Measurements from ENCODE around the gene STAB1. TPM values are rescaled to one million over a fixed set of nuclear protein-coding genes. Genes with fewer than 3 reads are reported as not detected.
A peak's percentile ranks its signal among the peaks of the same experiment; 100 is the strongest.

STAB1 gene
- total RNA-seq, 4 donors from 2014 or later: 10.3 to 27.2 (median 23.3) TPM

GRCh38 chr3:52531860-52532516 is 36.9 kb downstream of the STAB1 start:
- H3K36me3 ChIP-seq: no peaks in the 10 kb centered on the region
- H3K27ac ChIP-seq: peak overlapping the region; percentile 57 to 77 (median 66)
- DNase-seq (peak in 1 of 2 donors; percentile 13), ATAC-seq (no peak)
- no peak for TF ChIP-seq POLR2A (IDR thresholded peaks at IDR 0.05)
- TF ChIP-seq, protein P1, sequence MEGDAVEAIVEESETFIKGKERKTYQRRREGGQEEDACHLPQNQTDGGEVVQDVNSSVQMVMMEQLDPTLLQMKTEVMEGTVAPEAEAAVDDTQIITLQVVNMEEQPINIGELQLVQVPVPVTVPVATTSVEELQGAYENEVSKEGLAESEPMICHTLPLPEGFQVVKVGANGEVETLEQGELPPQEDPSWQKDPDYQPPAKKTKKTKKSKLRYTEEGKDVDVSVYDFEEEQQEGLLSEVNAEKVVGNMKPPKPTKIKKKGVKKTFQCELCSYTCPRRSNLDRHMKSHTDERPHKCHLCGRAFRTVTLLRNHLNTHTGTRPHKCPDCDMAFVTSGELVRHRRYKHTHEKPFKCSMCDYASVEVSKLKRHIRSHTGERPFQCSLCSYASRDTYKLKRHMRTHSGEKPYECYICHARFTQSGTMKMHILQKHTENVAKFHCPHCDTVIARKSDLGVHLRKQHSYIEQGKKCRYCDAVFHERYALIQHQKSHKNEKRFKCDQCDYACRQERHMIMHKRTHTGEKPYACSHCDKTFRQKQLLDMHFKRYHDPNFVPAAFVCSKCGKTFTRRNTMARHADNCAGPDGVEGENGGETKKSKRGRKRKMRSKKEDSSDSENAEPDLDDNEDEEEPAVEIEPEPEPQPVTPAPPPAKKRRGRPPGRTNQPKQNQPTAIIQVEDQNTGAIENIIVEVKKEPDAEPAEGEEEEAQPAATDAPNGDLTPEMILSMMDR (IDR thresholded peaks at IDR 0.05 in 4 of 5, conservative IDR thresholded peaks at IDR 0.05 in 1 of 5): no peak
- peaks cover 38 to 44% of the 10 kb centered on the region in 2 donors for H3K4me1 ChIP-seq
- intact Hi-C loops (cut with DNase I; ENCODE audit: low total_unique reads): no loop called here
- no peaks in the 10 kb centered on the region for H3K9me3 ChIP-seq
- in situ Hi-C loops (cut with MboI; ENCODE audit: low sequenced_read_pairs in 4 of 4): no loop called here
- peak overlapping the region in 3 of 4 donors; percentile 50 to 64 (median 62) for H3K4me3 ChIP-seq
- no peaks in the 10 kb centered on the region for H3K27me3 ChIP-seq

GRCh38 chr3:52532517-52532837 is 37.3 kb downstream of the STAB1 start:
- in situ Hi-C loops (cut with MboI; ENCODE audit: low sequenced_read_pairs in 4 of 4): no loop called here
- DNase-seq (peak in 1 of 2 donors; percentile 14), ATAC-seq (no peak)
- Histone ChIP-seq H3K9me3 (no peaks in the 10 kb centered on the region), H3K27ac (peak overlapping the region; percentile 57 to 77 (median 66)), H3K4me3 (peak overlapping the region; percentile 50 to 70 (median 63)), H3K36me3 (no peaks in the 10 kb centered on the region), H3K4me1 (peaks cover 43 to 49% of the 10 kb centered on the region in 2 donors), H3K27me3 (no peaks in the 10 kb centered on the region)
- no peak for TF ChIP-seq POLR2A (IDR thresholded peaks at IDR 0.05)
- TF ChIP-seq, protein P1 (IDR thresholded peaks at IDR 0.05 in 4 of 5, conservative IDR thresholded peaks at IDR 0.05 in 1 of 5): no peak
- intact Hi-C loops (cut with DNase I; ENCODE audit: low total_unique reads): no loop called here

DNA sequence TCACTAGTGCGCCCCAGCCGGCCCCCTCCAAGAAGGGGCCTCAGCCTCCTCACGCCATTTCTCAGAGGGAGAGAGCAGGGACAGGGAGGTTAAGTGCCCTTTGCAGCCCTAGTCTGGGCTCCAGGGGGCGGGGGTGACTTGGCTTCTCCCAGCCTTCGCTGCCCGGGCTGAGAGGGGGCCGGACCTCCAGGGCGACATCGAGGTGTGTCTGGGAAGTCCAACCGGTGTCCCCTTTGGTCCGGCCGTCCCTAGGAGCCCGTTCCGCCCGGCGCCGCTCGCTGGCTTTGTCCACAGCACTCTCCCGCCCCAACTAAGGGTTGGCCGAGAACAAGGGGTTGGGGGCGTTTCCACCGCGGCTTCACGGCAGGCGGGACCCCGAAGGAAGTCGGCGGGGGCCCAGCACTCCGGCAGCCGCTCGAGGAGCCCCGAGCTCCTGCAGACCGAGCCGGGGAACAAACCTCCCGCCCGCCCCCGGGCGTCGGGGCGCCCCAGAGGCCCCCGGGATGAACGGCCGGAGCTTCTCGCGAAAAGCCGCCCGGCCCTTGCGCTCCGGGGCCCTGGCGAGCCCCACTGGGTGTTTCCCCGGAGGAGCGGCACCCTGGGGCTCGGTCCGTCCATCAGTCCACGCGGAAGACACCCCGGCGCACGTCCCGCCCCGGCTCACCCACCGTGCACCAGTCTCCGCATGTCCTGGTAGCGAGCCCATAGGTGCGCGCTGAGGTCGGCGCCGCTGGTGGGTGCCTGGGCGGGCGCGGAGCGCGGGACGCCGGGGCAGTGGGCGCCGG is 37.9 kb downstream of the STAB1 start:
- TF ChIP-seq, protein P1 (IDR thresholded peaks at IDR 0.05 in 4 of 5, conservative IDR thresholded peaks at IDR 0.05 in 1 of 5): no peak
- no peak for TF ChIP-seq POLR2A (IDR thresholded peaks at IDR 0.05)
- ATAC-seq (no peak), DNase-seq (peak in 1 of 2 donors; percentile 20)
- in situ Hi-C loops (cut with MboI; ENCODE audit: low sequenced_read_pairs in 4 of 4): no loop called here
- peak overlapping the region; percentile 50 to 70 (median 63) for H3K4me3 ChIP-seq
- H3K4me1 ChIP-seq: peaks cover 48 to 54% of the 10 kb centered on the region in 2 donors
- intact Hi-C loops (cut with DNase I; ENCODE audit: low total_unique reads): no loop called here
- H3K36me3 ChIP-seq: no peaks in the 10 kb centered on the region
- no peaks in the 10 kb centered on the region for H3K27me3 ChIP-seq
- H3K27ac ChIP-seq: peak overlapping the region; percentile 57 to 77 (median 66)
- H3K9me3 ChIP-seq: no peaks in the 10 kb centered on the region

DNA sequence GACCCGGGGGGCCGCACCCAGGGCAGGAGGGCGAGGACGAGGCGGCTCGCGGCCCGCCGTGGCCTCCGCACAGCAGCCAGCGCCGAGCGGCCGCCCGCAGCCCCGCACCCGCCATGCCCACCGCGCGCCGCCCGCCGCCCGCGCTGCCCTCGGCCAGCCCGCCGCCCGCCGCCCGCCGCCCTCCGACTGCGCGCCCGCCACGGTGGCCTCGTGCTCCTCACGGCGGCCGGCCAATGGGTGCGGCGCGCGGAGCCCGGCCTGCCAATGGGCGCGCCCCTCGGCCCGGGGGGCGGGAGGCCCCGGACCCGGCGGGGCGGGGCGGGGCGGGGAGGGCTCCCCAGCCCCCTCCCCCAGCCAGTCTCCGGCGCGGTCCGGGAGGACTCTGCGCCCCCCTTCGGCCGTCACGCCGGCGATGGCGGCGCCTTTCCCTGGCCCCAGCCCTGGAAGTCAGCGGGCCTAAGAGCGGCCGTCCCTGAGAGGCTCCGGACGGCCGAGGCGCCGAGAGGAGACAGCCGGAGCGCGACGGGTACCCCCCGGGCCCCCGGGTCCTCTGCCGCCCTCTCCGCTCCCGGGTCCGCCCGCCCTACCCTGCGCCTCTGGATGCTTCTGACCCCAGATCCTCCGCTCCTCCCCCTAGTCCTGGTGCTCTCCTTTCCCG is 38.6 kb downstream of the STAB1 start, which contains the start of gene NT5DC2:
TSS of gene NT5DC2 (minus strand) at position 235 of the 658 bp plus-strand sequence. CDS start at position 115, 120 bp downstream.
- H3K36me3 ChIP-seq: no peaks in the 10 kb centered on the region
- no peaks in the 10 kb centered on the region for H3K27me3 ChIP-seq
- in situ Hi-C loops (cut with MboI; ENCODE audit: low sequenced_read_pairs in 4 of 4): no loop called here
- intact Hi-C loops (cut with DNase I; ENCODE audit: low total_unique reads): no loop called here
- H3K27ac ChIP-seq: peak within 1 kb of the TSS; percentile 77 to 84 (median 80)
- TF ChIP-seq POLR2A (IDR thresholded peaks at IDR 0.05): peak; percentile 14 to 34
- TF ChIP-seq, protein P1 (IDR thresholded peaks at IDR 0.05 in 4 of 5, conservative IDR thresholded peaks at IDR 0.05 in 1 of 5): no peak
- peak within 1 kb of the TSS; percentile 62 to 71 (median 68) for H3K4me3 ChIP-seq
- peak in 1 of 2 donors; percentile 50 for DNase-seq
- peaks cover 55 to 61% of the 10 kb centered on the region in 2 donors for H3K4me1 ChIP-seq
- ATAC-seq: peak; percentile 6 to 20
- H3K9me3 ChIP-seq: no peaks in the 10 kb centered on the region

All from gastrocnemius medialis (tissue), 4 donors.